Calu3 (cell line): ENCODE data around the gene TSACC. TPM values are rescaled to one million over a fixed set of nuclear protein-coding genes. Genes with fewer than 3 reads are reported as not detected.

Experiments used
- BruUV-seq: library from RNA; stranded (reverse); fragments of 400-500 nt; replicated peaks from 2 replicates; lab custom pipeline; 2021; lab: Mats Ljungman, UMichigan
- CTCF ChIA-PET: fragments of 300-600 bp; sonication (Branson Sonifier 250); formaldehyde crosslinking; loops from one replicate; lab custom pipeline; 2022; ENCODE audit warnings: antibody characterized with exemption; lab: Charles Lee
- DNase-seq: peaks from one replicate; pipeline ENCODE4 v3.0.0; 2022
- H3K27ac Mint-ChIP-seq: one replicate; pipeline ENCODE4 v1.8.0; 2022; ENCODE audit warnings: mixed read lengths; ENCODE audit not compliant: unreplicated experiment
- H3K27me3 Mint-ChIP-seq: one replicate; pipeline ENCODE4 v1.8.0; 2022; ENCODE audit warnings: mixed read lengths; ENCODE audit not compliant: unreplicated experiment
- H3K36me3 Mint-ChIP-seq: one replicate; pipeline ENCODE4 v1.8.0; 2022; ENCODE audit warnings: mild to moderate bottlenecking, moderate library complexity, mixed read lengths; ENCODE audit not compliant: insufficient read depth, unreplicated experiment
- H3K4me1 Mint-ChIP-seq: one replicate; pipeline ENCODE4 v1.8.0; 2022; ENCODE audit warnings: mild to moderate bottlenecking, low read depth, mixed read lengths; ENCODE audit not compliant: unreplicated experiment
- H3K4me3 Mint-ChIP-seq: one replicate; pipeline ENCODE4 v1.8.0; 2022; ENCODE audit warnings: mild to moderate bottlenecking, low read depth, moderate library complexity, mixed read lengths; ENCODE audit not compliant: unreplicated experiment
- H3K9me3 Mint-ChIP-seq: one replicate; pipeline ENCODE4 v1.8.0; 2022; ENCODE audit warnings: low read depth, mixed read lengths; ENCODE audit not compliant: unreplicated experiment
- intact Hi-C: fragments of 100-400 bp; cut with micrococcal nuclease; formaldehyde crosslinking; loops from one replicate; pipeline ENCODE4 v1.10.0; 2022; ENCODE audit not compliant: unreplicated experiment
- total RNA-seq: library from RNA; stranded (reverse); gene quantifications from 2 replicates; pipeline ENCODE4 v1.2.3, GENCODE V29; 2022
- TF ChIP-seq, protein P1 (sequence below): fragments of 200-600 bp; IDR thresholded peaks from one replicate; pipeline ENCODE4 v1.8.0; 2022; ENCODE audit warnings: antibody characterized with exemption; ENCODE audit not compliant: unreplicated experiment

Gene TSACC
- total RNA-seq, 1 experiment from 2014 or later, result 1.4 TPM

GRCh38 chr1:156376146-156376545, 37.8 kb downstream of the TSACC start:
- BruUV-seq, result no TSS peak
- Mint-ChIP-seq H3K27ac (no peak overlapping the region), H3K9me3 (no peaks in the 10 kb centered on the region), H3K4me1 (no peaks in the 10 kb centered on the region), H3K27me3 (peaks cover 55% of the 10 kb centered on the region), H3K36me3 (peaks cover 5% of the 10 kb centered on the region), H3K4me3 (no peak overlapping the region)
- no peak for DNase-seq
- intact Hi-C loops, result no loop called here
- TF ChIP-seq, protein P1, sequence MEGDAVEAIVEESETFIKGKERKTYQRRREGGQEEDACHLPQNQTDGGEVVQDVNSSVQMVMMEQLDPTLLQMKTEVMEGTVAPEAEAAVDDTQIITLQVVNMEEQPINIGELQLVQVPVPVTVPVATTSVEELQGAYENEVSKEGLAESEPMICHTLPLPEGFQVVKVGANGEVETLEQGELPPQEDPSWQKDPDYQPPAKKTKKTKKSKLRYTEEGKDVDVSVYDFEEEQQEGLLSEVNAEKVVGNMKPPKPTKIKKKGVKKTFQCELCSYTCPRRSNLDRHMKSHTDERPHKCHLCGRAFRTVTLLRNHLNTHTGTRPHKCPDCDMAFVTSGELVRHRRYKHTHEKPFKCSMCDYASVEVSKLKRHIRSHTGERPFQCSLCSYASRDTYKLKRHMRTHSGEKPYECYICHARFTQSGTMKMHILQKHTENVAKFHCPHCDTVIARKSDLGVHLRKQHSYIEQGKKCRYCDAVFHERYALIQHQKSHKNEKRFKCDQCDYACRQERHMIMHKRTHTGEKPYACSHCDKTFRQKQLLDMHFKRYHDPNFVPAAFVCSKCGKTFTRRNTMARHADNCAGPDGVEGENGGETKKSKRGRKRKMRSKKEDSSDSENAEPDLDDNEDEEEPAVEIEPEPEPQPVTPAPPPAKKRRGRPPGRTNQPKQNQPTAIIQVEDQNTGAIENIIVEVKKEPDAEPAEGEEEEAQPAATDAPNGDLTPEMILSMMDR, result no peak
- CTCF ChIA-PET, result interaction anchor here (1.2 kb wide), 1 partner anchor 9 kb away, joined by 3 read pairs; no protein-coding TSS in a partner anchor

DNA sequence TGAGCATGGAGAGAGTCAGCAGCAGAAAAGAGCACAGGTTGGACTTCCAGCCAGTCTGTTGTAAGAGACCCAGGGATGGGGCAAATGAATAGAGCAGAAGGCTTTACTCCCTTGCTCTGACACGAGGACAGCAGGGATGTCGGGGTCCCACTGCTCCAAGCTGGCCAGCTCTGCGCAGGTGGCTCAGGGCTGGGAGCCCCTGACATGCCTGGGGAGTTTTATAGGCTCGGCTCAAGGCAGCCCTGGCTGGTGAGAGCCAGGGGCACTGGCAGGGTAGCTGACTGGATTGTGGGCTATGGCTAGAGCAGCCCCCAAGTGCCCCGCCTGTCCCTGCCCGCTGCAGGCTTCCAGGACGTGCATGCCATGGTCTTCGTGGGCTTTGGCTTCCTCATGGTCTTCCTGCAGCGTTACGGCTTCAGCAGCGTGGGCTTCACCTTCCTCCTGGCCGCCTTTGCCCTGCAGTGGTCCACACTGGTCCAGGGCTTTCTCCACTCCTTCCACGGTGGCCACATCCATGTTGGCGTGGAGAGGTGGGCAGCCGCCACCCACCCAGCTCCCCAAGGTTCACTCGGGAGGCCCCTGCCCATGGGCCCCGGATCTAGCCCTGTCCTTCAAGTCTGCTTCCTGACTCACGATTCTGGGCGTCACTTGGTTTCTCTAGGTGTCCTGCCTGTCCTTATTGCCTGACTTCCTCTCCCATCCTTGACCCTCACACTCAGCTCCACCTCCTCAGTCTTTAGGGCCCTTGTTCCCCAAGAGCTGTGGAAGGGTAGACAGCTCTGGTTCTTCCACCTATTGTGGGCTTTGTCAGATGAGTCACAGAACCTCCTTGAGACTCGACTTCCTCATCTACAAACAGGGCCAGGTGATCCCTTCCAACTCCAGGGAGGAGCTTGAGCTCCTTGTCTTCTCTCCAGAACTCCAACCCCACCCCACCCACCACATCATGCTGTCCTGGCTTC, 38.9 kb downstream of the TSACC start:
- intact Hi-C loops, result no loop called here
- no TSS peak for BruUV-seq
- Mint-ChIP-seq H3K27me3 (peaks cover 53% of the 10 kb centered on the region), H3K9me3 (no peaks in the 10 kb centered on the region), H3K36me3 (peaks cover 5% of the 10 kb centered on the region), H3K4me1 (no peaks in the 10 kb centered on the region), H3K27ac (no peak overlapping the region), H3K4me3 (no peak overlapping the region)
- TF ChIP-seq, protein P1, result no peak
- no peak for DNase-seq
- CTCF ChIA-PET, result interaction anchor here (1.2 kb wide), 2 partner anchors 8 to 69 kb away, joined by 3 to 8 read pairs; no protein-coding TSS in a partner anchor

DNA sequence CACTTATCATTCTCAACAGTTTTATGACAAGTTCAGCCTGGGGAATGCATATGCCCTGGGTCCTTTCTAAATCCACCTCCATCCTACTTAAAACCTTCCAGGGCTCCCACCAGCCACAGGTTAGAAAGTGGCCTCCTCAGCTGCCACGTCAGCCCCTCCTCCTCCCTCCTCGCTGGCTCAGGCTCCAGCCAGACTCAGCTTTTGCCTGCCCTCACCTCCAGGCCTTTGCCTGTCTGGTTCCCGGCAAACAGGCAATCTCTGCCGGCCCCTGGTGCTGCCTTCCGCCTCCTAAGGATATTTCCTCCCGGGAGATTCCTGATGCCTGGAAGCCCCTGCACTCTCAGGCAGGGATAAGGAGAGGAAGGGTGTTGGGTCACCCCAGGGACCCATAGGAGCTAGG, 40.2 kb downstream of the TSACC start:
- Mint-ChIP-seq H3K4me3 (no peak overlapping the region), H3K36me3 (peaks cover 5% of the 10 kb centered on the region), H3K9me3 (no peaks in the 10 kb centered on the region), H3K27me3 (peaks cover 40% of the 10 kb centered on the region), H3K27ac (no peak overlapping the region), H3K4me1 (no peaks in the 10 kb centered on the region)
- CTCF ChIA-PET, result no interaction called here
- no TSS peak for BruUV-seq
- intact Hi-C loops, result no loop called here
- no peak for DNase-seq
- TF ChIP-seq, protein P1, result no peak

DNA sequence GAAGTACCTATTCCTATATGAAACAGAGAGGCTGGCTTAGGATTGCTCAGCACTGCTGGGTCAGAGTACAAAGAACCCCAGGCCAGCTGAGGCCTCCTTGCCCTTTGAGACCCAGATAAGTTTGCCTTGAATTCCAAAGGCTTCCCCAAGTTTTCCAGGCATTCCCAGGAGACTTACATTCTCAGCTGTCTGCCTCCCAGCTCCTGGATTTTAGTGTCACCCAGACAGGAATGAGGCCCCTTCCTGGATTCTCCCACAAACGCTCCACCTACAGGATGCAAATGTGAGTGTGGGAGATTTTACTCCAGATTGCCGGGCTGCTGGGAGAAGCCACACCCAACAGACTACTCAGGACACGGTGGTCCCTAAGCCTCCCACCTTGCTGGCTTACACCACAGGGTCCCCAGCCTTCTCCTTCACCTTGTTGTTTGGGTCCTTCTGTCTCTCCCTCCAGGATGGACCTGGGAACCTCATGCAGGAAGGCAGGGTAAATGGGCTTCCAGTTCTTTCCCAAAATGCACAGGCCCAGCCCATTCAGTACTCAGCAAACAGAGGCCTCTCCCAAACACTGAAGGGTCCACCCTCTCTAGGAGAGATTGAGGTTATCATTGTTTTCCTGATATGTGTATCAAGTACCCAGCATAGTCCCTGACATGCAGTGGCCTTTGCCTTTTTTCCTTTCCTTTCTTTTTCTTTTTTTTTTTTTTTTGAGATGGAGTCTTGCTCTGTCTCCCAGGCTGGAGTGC, 41.3 kb downstream of the TSACC start:
- peaks cover 5% of the 10 kb centered on the region for H3K36me3 Mint-ChIP-seq
- intact Hi-C loops, result no loop called here
- DNase-seq, result no peak
- H3K4me1 Mint-ChIP-seq, result no peaks in the 10 kb centered on the region
- peaks cover 30% of the 10 kb centered on the region for H3K27me3 Mint-ChIP-seq
- H3K27ac Mint-ChIP-seq, result no peak overlapping the region
- no TSS peak for BruUV-seq
- CTCF ChIA-PET, result no interaction called here
- no peaks in the 10 kb centered on the region for H3K9me3 Mint-ChIP-seq
- TF ChIP-seq, protein P1, result no peak
- H3K4me3 Mint-ChIP-seq, result no peak overlapping the region
